GM08714 (cell line): ENCODE results near the gene GUK1.

Experiments
- H3K4me3 ChIP-seq: fragments of 200-500 bp; sonication (Bioruptor generic); 2 replicates; pipeline ENCODE4 v1.5.1; 2014; ENCODE audit warnings: mild to moderate bottlenecking, low read length, inconsistent platforms
- ZNF274 ChIP-seq: IDR thresholded peaks from 2 replicates; pipeline ENCODE4 v1.6.1; 2012; ENCODE audit warnings: mild to moderate bottlenecking, low read depth, low read length

GUK1 gene

GRCh38 chr1:228174482-228175315 is 34.6 kb downstream of the GUK1 start:
- TF ChIP-seq ZNF274: no peak
- no peak overlapping the region for H3K4me3 ChIP-seq

GRCh38 chr1:228175316-228176023 is 35.4 kb downstream of the GUK1 start:
- H3K4me3 ChIP-seq: no peak overlapping the region
- no peak for TF ChIP-seq ZNF274

- no peak for TF ChIP-seq ZNF274
- H3K4me3 ChIP-seq: no peak overlapping the region
These were observed 35.9 kb downstream of the GUK1 start for GRCh38 chr1:228176024-228176395.

- no peak for TF ChIP-seq ZNF274
- H3K4me3 ChIP-seq: no peak overlapping the region
These were observed 36.5 kb downstream of the GUK1 start for GRCh38 chr1:228176461-228177182.

GRCh38 chr1:228177183-228177475 is 37.0 kb downstream of the GUK1 start:
- no peak overlapping the region for H3K4me3 ChIP-seq
- no peak for TF ChIP-seq ZNF274

GRCh38 chr1:228177721-228178710 is 37.9 kb downstream of the GUK1 start:
- H3K4me3 ChIP-seq: no peak overlapping the region
- no peak for TF ChIP-seq ZNF274

GRCh38 chr1:228178737-228179684 is 38.9 kb downstream of the GUK1 start:
- H3K4me3 ChIP-seq: no peak overlapping the region
- no peak for TF ChIP-seq ZNF274

- H3K4me3 ChIP-seq: no peak overlapping the region
- no peak for TF ChIP-seq ZNF274
These were observed 40.3 kb downstream of the GUK1 start for GRCh38 chr1:228180271-228180958.

- no peak for TF ChIP-seq ZNF274
- no peak overlapping the region for H3K4me3 ChIP-seq
These were observed 41.0 kb downstream of the GUK1 start for GRCh38 chr1:228180959-228181644.

GRCh38 chr1:228181645-228182034 is 41.6 kb downstream of the GUK1 start:
- H3K4me3 ChIP-seq: no peak overlapping the region
- no peak for TF ChIP-seq ZNF274

GRCh38 chr1:228182296-228183030 is 42.4 kb downstream of the GUK1 start:
- no peak overlapping the region for H3K4me3 ChIP-seq
- TF ChIP-seq ZNF274: no peak

GRCh38 chr1:228184152-228184551 is 44.1 kb downstream of the GUK1 start:
- no peak for TF ChIP-seq ZNF274
- H3K4me3 ChIP-seq: no peak overlapping the region
